DOHH2 (cell line): ENCODE results near the gene EDC3.

Source experiments
- EZH2phosphoT487 ChIP-seq: fragments of 200-600 bp; sonication (generic); IDR thresholded peaks from 2 replicates; pipeline ENCODE4 v1.6.1; 2017; ENCODE audit warnings: borderline replicate concordance, mild to moderate bottlenecking, antibody characterized with exemption, low read length, moderate library complexity, mixed read lengths
- TF ChIP-seq, protein P1 (sequence below): fragments of 200-600 bp; sonication (generic); IDR thresholded peaks from one replicate; pipeline ENCODE4 v1.5.1; 2014; ENCODE audit warnings: antibody characterized with exemption, mild to moderate bottlenecking, low read depth, low read length; ENCODE audit not compliant: poor library complexity, severe bottlenecking

DNA sequence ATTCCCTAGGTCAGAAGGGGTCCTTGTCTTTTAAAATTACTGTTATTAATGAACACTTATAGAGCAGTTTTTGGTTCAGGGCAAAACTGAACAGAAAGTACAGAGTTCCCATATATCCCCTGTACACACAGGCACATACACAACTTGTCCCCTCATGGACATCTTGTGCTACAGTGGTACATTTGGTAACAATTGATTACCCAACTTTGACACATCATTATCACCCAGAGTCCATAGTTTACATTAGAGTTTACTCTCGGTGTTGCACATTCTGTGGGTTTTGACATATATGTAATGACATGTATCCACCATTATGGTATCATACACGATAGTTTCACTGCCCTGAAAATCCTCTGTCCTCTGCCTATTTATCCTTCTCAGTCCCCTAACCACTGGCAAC, 984 bp upstream of the EDC3 start:
- TF ChIP-seq, protein P1, sequence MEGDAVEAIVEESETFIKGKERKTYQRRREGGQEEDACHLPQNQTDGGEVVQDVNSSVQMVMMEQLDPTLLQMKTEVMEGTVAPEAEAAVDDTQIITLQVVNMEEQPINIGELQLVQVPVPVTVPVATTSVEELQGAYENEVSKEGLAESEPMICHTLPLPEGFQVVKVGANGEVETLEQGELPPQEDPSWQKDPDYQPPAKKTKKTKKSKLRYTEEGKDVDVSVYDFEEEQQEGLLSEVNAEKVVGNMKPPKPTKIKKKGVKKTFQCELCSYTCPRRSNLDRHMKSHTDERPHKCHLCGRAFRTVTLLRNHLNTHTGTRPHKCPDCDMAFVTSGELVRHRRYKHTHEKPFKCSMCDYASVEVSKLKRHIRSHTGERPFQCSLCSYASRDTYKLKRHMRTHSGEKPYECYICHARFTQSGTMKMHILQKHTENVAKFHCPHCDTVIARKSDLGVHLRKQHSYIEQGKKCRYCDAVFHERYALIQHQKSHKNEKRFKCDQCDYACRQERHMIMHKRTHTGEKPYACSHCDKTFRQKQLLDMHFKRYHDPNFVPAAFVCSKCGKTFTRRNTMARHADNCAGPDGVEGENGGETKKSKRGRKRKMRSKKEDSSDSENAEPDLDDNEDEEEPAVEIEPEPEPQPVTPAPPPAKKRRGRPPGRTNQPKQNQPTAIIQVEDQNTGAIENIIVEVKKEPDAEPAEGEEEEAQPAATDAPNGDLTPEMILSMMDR = no peak
- no peak for TF ChIP-seq EZH2phosphoT487
